ENCODE measurements around the gene KIRREL1.
"Not testable (repeated sequence)": the region's sequence is repeated elsewhere in the genome, so short reads cannot be mapped to it uniquely, and the experiment has no call there.

The KIRREL1 gene

DNA sequence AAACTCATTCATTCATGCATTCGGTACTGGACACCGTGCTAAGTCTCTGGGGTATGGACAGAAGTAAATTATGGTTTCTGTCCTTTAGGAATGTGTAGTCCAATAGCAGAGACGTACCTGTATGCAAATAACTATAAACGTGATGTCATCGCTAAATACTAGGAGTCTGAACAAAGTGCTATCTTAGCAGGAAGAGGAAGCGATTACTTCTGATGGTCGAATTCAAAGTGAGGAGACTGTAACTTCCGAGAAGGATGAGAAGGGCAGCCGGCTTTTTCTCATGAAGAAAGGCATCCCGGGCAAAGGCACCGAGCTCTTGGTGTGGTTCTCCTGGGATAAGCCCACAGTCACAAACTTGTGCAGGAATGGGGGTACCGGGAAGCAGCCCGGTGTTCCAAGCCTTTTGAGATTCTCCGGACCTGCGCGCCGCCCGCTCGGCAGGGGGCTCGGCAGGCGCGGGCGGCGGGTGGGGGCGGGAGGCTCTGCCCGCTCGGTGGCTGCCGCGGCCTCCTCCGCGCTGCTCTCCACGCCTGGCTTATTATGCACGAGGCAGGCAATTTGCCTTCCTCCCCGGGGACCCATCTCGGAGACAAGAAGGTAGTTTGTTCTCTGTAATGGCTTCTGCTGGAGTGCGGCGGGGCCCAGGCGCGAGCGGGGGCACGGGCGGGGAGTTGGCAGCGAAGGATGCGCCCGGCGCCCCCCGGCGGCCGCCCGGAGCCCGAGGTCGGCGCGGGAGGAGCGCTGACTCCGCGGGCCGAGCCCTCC lies 119.7 kb downstream of the KIRREL1 start:
- DNase-seq, result peak in 1 of 2 donors; percentile 18

GRCh38 chr1:158113759-158114127 lies 120.3 kb downstream of the KIRREL1 start:
- no peak for DNase-seq

- DNase-seq, result no peak
Measured at GRCh38 chr1:158115126-158115525, 121.7 kb downstream of the KIRREL1 start.

GRCh38 chr1:158116311-158117167 lies 123.1 kb downstream of the KIRREL1 start:
- no peak for DNase-seq

- peak; percentile 7 to 23 for DNase-seq
Measured at GRCh38 chr1:158117854-158118704, 124.6 kb downstream of the KIRREL1 start.

DNA sequence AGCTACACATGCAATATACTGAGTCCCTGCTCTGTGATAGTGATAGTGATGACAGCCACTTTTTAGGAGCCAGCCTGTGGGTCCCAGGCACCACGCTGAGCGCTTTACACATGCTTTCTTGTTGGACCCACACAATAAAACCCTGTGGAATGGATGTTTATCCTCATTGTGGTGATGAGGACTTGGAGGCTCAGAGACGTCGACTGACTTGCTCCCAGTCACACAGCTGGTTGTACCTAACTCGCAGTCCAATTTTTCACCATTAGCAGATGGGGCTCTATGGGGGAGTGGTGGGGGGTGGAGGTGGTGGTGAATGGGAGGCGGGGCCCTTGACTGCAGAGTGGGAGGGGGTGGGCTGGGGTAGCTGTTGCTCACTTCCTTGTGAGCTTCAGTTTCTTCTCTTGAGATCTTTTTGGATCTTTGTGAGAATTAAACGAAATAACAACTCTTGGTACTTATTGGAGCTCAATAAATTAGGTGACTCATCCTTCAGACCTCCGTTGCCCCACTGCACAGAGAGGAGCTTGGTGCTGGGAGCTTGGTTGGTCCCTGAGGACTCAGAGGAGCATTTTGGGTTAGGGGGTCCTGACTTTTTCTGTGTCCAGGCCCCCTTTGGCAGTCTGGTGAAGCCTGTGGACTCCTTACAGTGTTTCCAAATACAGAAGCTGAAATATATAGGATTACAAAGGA lies 125.4 kb downstream of the KIRREL1 start:
- DNase-seq, result no peak

DNA sequence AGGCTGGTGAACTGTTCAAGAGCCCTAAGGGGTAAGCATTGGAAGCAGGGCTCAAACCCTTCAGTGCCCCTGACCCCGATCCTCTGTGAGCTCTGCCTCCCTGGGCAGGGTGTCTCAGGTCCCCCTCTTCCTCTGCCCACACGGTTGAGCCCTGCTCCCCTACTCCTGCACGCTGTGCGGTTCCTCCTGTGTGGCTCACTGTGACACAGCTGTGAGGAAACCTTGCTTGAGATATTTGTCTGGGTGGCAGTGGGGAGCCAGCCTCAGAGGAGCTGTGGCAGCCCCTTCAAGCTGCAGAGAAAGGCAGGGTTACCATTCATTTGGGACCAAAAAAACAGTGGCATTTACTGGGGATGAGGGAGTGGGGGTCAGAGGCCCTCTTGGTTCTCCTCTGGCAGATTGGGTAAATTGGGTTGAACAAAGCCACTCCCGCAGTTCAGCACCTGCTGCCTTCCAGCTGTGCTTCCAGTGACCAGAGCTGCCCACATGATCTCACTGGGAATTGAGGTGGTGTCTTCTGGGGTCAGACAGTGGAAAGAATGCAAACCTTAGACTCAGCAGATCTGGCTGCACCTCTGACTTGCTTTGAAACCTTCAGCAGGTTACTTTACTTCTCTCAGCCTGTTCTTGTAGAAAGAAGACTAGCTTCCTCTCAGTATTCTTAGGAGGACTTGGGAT lies 126.7 kb downstream of the KIRREL1 start:
- DNase-seq, result no peak

- DNase-seq, result no peak
Measured at GRCh38 chr1:158121604-158122254, 128.3 kb downstream of the KIRREL1 start.

GRCh38 chr1:158122833-158123388 lies 129.5 kb downstream of the KIRREL1 start:
- no peak for DNase-seq

GRCh38 chr1:158124034-158124433 lies 130.6 kb downstream of the KIRREL1 start:
- no peak for DNase-seq

DNA sequence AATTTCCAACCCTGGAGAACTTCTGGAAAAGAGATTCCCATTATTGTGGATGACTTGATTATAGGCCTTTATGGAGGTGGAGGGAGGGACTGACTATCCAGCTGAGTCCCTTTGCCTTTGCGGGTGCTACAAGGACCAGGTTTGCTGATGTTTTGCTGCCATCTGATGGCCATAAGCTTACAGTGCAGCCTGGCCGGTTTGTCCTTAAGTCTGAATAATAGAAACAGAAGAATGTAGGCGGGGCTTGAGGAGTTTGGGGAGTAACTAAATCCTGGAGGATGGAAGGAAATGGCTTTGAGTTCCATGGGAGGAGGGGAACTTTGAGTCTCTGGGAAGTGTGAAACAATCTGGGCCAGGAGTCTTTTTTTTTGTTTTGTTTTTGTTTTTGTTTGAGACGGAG lies 131.6 kb downstream of the KIRREL1 start:
- DNase-seq, result peak; percentile 57 to 87

GRCh38 chr1:158126425-158126824 lies 133.0 kb downstream of the KIRREL1 start:
- DNase-seq, result no peak

- DNase-seq, result not testable (repeated sequence)
Measured at GRCh38 chr1:158128531-158128930, 135.1 kb downstream of the KIRREL1 start.

DNA sequence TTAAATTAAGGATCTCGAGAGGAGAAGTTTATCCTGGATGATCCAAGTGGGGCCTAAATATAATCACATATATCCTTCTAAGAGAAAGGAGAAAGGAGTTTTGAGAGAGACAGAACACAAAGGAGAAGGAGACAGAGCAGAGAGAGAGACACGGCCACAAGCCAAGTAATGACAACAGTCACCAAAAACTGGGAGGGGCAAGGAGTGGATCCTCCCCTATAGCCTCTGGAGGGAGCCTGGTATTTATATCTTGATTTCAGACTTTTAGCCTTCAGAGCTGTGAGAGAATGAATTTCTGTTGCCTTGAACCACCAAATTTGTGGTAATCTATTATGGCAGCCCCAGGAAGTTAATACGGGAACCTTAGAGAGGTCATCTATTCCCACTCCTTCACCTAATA lies 137.8 kb downstream of the KIRREL1 start:
- DNase-seq, result no peak

- no peak for DNase-seq
Measured at GRCh38 chr1:158140764-158141192, 147.3 kb downstream of the KIRREL1 start.

- DNase-seq, result no peak
Measured at GRCh38 chr1:158145173-158145719, 151.8 kb downstream of the KIRREL1 start.

DNA sequence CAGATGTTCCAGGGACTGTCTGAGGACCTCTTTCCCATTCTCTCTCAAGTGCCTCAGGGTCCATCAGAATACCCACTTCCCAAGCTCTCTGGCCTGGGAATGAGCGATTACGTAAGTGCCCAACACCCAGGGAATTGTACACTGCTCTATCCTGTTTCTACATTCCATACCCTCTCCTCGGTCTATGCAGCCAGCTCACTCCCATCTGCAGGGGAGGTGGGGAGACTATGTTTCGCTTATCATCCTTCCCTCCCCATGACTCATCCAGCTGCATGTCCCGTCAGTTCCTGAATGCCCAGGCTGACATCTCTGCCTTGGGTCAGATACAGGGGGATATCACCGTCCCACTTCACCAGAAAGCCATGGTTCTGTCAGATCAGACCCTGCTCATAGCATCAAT lies 152.7 kb downstream of the KIRREL1 start:
- DNase-seq, result no peak

DNA sequence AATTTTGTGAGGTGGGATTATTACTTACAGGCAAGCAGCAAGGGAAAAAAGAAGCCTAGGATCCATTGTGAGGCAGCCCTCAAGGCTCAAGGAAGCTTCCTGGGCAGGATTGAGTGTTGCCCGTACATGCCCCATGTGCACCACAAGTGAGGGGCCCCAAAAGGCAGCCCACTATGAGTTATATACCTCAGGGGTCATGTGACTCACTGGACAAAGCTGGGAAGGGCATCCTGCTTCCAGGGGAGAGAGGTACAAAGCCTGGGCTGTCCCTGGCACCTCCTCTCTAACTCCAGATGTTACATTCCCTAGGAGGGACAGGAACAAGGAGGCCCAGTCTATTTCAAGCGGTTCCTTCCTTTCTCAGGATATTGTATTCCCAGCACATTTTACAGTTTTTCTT lies 153.3 kb downstream of the KIRREL1 start:
- DNase-seq, result no peak

- no peak for DNase-seq
Measured at GRCh38 chr1:158147401-158147800, 154.0 kb downstream of the KIRREL1 start.

DNA sequence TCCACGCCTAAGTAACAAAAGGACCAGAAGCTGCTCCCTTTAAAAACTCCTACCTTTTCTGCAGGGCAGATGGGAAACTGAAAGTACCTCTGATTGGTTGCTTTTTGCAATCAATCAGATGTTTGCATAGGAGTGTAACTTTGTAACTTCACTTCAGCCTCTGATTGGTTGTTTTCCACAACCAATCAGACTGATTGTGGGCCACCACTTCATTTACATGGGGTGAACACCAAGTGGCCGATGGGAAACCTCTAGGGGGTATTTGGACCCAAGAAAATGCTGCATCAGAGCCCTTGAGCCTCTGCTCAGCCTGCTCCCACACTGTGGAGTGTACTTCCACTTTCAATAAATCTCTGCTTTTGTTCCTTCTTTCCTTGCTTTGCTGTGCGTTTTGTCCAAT lies 154.4 kb downstream of the KIRREL1 start:
- no peak for DNase-seq

DNA sequence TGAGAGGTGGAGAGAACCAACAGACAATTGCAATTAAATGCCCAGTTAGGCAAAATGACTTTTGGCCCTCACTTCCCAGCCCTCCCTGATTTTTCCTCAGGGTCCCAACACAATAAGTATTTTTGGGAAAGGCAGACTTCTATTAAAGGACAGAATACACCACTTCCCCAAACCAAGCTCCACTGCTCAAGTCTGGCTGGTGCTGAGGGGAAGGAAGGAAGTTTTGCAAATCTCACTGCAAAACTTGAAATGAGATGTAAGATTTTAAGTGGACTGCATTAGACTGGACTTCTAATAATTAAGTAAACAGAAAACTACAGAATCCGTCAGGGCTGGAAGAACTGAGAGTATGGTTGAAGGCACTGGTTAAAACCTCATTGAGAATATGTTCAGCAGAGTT lies 155.0 kb downstream of the KIRREL1 start:
- DNase-seq, result peak in 1 of 2 donors; percentile 15

Data from hippocampal formation (tissue), 2 donors.